ENCODE results near the gene DNM3. TPM values are rescaled to one million over a fixed set of nuclear protein-coding genes. Genes with fewer than 3 reads are reported as not detected.

The DNM3 gene
- total RNA-seq, 1 donor from 2014 or later: 3.4 TPM

- no peak for DNase-seq (ENCODE audit: extremely low read depth, low read depth, low spot score)
Measured at GRCh38 chr1:172265905-172266304, 424.6 kb downstream of the DNM3 start.

- no peak for DNase-seq (ENCODE audit: extremely low read depth, low read depth, low spot score)
Measured at GRCh38 chr1:172266528-172267174, 425.4 kb downstream of the DNM3 start.

GRCh38 chr1:172268237-172268636, 426.9 kb downstream of the DNM3 start:
- no peak for DNase-seq (ENCODE audit: extremely low read depth, low read depth, low spot score)

- DNase-seq (ENCODE audit: extremely low read depth, low read depth, low spot score): no peak
Measured at GRCh38 chr1:172269084-172269483, 427.8 kb downstream of the DNM3 start.

GRCh38 chr1:172269644-172270043, 428.3 kb downstream of the DNM3 start:
- no peak for DNase-seq (ENCODE audit: extremely low read depth, low read depth, low spot score)

GRCh38 chr1:172270605-172271004, 429.3 kb downstream of the DNM3 start:
- no peak for DNase-seq (ENCODE audit: extremely low read depth, low read depth, low spot score)

- no peak for DNase-seq (ENCODE audit: extremely low read depth, low read depth, low spot score)
Measured at GRCh38 chr1:172272087-172272486, 430.8 kb downstream of the DNM3 start.

- DNase-seq (ENCODE audit: extremely low read depth, low read depth, low spot score): no peak
Measured at GRCh38 chr1:172273647-172274396, 432.5 kb downstream of the DNM3 start.

GRCh38 chr1:172275478-172275877, 434.2 kb downstream of the DNM3 start:
- no peak for DNase-seq (ENCODE audit: extremely low read depth, low read depth, low spot score)

GRCh38 chr1:172276120-172276818, 435.0 kb downstream of the DNM3 start:
- DNase-seq (ENCODE audit: extremely low read depth, low read depth, low spot score): no peak

- DNase-seq (ENCODE audit: extremely low read depth, low read depth, low spot score): no peak
Measured at GRCh38 chr1:172277275-172277674, 436.0 kb downstream of the DNM3 start.

- DNase-seq (ENCODE audit: extremely low read depth, low read depth, low spot score): no peak
Measured at GRCh38 chr1:172277989-172278388, 436.7 kb downstream of the DNM3 start.

- no peak for DNase-seq (ENCODE audit: extremely low read depth, low read depth, low spot score)
Measured at GRCh38 chr1:172278478-172278877, 437.2 kb downstream of the DNM3 start.

GRCh38 chr1:172279939-172280636, 438.8 kb downstream of the DNM3 start:
- no peak for DNase-seq (ENCODE audit: extremely low read depth, low read depth, low spot score)

- no peak for DNase-seq (ENCODE audit: extremely low read depth, low read depth, low spot score)
Measured at GRCh38 chr1:172283766-172284165, 442.5 kb downstream of the DNM3 start.

GRCh38 chr1:172286629-172287076, 445.4 kb downstream of the DNM3 start:
- DNase-seq (ENCODE audit: extremely low read depth, low read depth, low spot score): no peak

- DNase-seq (ENCODE audit: extremely low read depth, low read depth, low spot score): no peak
Measured at GRCh38 chr1:172287208-172287607, 445.9 kb downstream of the DNM3 start.

GRCh38 chr1:172288581-172288980, 447.3 kb downstream of the DNM3 start:
- DNase-seq (ENCODE audit: extremely low read depth, low read depth, low spot score): no peak

GRCh38 chr1:172289448-172289847, 448.1 kb downstream of the DNM3 start:
- no peak for DNase-seq (ENCODE audit: extremely low read depth, low read depth, low spot score)

GRCh38 chr1:172292840-172293239, 451.5 kb downstream of the DNM3 start:
- no peak for DNase-seq (ENCODE audit: extremely low read depth, low read depth, low spot score)

GRCh38 chr1:172293429-172293828, 452.1 kb downstream of the DNM3 start:
- no peak for DNase-seq (ENCODE audit: extremely low read depth, low read depth, low spot score)

Data from glomerular endothelial cell (primary cell).